ENCODE results near the gene GNRHR. TPM values are rescaled to one million over a fixed set of nuclear protein-coding genes. Genes with fewer than 3 reads are reported as not detected.
A peak's percentile ranks its signal among the peaks of the same experiment; 100 is the strongest.
"Not testable (repeated sequence)": the region's sequence is repeated elsewhere in the genome, so short reads cannot be mapped to it uniquely, and the experiment has no call there.

GNRHR gene
- total RNA-seq, 2 experiments from 2014 or later: not detected

DNA sequence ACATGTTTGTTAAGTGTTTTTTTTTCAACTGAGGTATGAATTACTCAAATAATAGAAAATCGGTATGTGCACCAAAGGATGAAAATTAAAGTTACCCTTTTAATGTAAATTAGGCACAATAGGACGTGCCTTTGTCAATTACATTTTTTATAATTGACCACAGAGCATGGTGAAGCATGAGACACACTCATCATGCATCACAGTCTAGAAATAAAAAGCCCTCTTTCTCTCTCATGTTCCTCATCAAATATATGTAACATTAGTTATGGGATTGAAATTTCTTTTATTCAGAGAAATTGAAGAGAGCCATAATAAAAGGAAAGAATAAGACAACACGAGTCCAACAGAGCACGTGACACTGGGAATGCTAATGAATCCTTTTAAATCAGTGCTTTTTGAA is 3.5 kb downstream of the GNRHR start:
- H3K27me3 Mint-ChIP-seq: no peaks in the 10 kb centered on the region
- no peaks in the 10 kb centered on the region for H3K4me1 Mint-ChIP-seq
- no peak overlapping the region for H3K4me3 Mint-ChIP-seq
- CTCF ChIA-PET: no interaction called here
- DNase-seq: no peak
- no peak overlapping the region for H3K27ac Mint-ChIP-seq
- H3K9me3 Mint-ChIP-seq: no peaks in the 10 kb centered on the region
- H3K36me3 Mint-ChIP-seq (ENCODE audit: low read depth): no peaks in the 10 kb centered on the region
- POLR2A ChIA-PET: no interaction called here

DNA sequence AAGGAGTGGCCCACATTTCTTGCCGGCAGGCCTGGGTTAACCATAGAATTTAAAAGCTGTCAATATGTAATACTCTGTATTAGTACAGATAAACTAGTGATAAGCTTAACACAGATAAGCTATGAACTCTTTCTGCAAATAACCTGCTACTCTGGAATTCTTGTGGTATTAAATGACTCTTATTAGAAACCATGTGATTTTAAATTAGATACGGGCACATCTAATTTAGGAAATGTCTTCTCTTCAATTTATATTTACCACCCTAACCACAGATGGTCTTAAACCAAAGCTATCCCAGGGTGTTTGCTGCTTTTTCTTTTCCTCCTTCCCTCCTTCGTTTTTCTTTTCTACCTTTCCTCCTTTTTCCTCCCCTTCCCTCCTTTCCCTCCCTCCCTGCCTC is 4.9 kb downstream of the GNRHR start:
- Mint-ChIP-seq H3K27me3 (no peaks in the 10 kb centered on the region), H3K27ac (no peak overlapping the region), H3K4me1 (no peaks in the 10 kb centered on the region), H3K9me3 (no peaks in the 10 kb centered on the region), H3K4me3 (no peak overlapping the region), H3K36me3 (ENCODE audit: low read depth) (no peaks in the 10 kb centered on the region)
- DNase-seq: no peak
- POLR2A ChIA-PET: no interaction called here
- CTCF ChIA-PET: no interaction called here

DNA sequence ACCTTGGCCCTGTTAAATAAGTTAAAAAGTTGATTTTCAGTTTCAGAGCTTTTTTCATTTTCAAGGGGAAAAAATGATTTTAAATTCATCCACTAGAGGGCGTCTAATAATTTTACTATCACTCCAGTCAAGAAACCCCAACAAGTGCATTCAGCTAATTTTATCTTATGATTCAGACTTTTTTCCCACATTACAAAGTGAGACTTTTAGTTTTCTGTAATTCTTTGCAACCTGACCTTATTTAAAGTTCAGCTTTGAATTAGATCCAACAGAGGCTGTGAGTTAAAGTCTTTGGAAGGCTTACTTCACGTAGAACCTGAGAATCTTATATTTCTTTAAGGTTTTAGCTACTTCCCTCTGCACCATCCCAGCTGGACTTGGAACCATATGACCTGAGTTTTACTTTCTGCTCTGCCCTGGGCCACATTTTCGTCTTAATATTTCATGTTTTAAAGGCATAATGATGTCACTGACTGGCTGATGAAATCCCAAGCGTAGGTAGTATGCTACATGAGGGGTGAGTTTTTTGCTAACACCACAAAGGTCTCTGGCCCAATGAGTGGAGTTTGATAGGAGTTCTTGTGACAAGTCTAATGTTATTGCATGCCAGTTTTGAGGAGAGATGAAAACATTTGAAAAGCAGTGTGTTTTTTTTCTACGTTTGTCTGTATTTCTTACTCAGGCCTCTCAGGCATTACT is 7.2 kb downstream of the GNRHR start:
- Mint-ChIP-seq H3K27ac (no peak overlapping the region), H3K4me1 (peaks cover 4% of the 10 kb centered on the region)

DNA sequence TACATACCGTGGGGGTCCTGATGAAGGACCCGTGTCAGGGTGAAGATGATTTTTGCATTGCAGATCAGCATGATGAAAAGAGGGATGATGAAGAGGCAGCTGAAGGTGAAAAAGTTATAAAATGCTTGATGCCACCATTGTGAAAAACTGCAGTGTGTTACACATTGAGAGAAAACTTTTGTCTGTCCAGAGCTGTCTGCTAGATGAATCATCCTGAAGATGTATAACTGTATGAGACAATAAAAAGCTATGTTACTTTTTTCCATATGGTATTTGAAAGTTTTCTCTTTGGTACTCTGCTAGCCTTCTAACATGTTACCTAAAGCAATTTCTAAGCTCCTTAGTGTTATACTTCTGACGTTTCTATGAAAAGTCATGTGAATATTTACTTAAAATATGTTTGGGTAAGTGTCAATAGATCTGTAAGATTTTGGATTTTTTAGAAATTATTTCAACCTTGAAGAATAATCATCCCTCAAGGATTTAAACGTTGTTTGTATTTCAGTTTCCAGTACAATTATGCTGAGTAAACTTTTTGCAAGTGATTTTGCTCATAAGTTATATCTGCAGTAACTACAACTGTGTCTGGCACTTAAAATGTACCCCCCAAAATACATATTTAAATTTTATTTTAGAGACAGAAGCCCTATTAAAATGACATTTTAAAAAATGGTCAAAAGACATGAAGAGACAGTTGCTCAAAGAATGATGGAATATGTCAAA is 9.5 kb downstream of the GNRHR start:
- POLR2A ChIA-PET: no interaction called here
- no peak overlapping the region for H3K4me3 Mint-ChIP-seq

More for the DNA sequence above, 7.2 kb downstream of the GNRHR start:
- Mint-ChIP-seq H3K9me3 (no peaks in the 10 kb centered on the region), H3K36me3 (ENCODE audit: low read depth) (no peaks in the 10 kb centered on the region), H3K4me3 (no peak overlapping the region), H3K27me3 (no peaks in the 10 kb centered on the region)
- DNase-seq: no peak
- CTCF ChIA-PET: interaction anchor here (0.7 to 2.4 kb wide), 17 partner anchors 8 to 429 kb away, joined by 3 to 9 read pairs (median 3); partner anchors contain the start of gene UBA6
- POLR2A ChIA-PET: no interaction called here

DNA sequence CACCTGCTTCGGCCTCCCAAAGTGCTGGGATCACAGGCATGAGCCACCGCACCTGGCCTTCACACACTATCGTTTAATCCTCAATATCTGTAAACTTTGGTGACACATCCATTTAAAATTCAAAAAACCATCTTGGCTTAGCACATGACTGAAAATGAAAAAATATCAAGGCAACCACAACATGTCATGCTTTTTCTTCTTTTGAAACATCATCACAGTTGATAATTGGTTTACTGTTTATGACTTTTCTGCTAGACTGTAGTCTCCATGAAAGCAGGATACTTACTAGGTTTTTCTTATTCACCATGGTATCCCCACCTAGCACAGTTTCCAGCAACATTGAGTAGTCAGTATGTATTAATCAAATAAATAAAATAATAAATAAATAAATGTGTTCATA is 11.0 kb downstream of the GNRHR start:
- H3K27ac Mint-ChIP-seq: no peak overlapping the region
- no peaks in the 10 kb centered on the region for H3K9me3 Mint-ChIP-seq
- H3K4me3 Mint-ChIP-seq: no peak overlapping the region
- DNase-seq: no peak
- peaks cover 3% of the 10 kb centered on the region for H3K36me3 Mint-ChIP-seq (ENCODE audit: low read depth)
- peaks cover 4% of the 10 kb centered on the region for H3K4me1 Mint-ChIP-seq
- no peaks in the 10 kb centered on the region for H3K27me3 Mint-ChIP-seq
- POLR2A ChIA-PET: no interaction called here
- CTCF ChIA-PET: no interaction called here

More for the DNA sequence above, 9.5 kb downstream of the GNRHR start:
- Mint-ChIP-seq H3K27me3 (no peaks in the 10 kb centered on the region), H3K36me3 (ENCODE audit: low read depth) (no peaks in the 10 kb centered on the region), H3K4me1 (peaks cover 4% of the 10 kb centered on the region), H3K27ac (no peak overlapping the region), H3K9me3 (no peaks in the 10 kb centered on the region)
- CTCF ChIA-PET: interaction anchor here (1.4 to 2.4 kb wide), 3 partner anchors 20 to 200 kb away, joined by 4 to 9 read pairs (median 7); partner anchors contain the start of gene CENPC
- no peak for DNase-seq

DNA sequence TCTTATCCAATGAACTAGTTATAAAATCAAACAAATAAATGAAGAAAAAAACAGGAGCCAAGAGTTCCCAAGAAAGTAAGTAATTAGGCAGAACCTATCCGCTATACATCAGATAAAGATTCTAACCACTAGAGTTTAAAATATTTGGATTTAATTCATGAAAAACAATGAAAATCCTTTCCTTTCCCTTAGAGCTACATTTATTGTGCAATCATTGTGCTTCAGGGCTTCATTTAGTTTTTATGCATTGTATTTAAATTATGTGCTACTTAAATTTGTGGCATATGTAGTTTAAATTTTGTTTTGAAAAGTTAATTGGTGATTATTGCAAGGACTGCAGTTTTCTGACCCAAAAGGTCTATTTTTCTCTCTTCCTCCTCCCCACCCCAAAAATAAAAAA is 17.9 kb downstream of the GNRHR start:
- CTCF ChIA-PET: no interaction called here
- no peak overlapping the region for H3K4me3 Mint-ChIP-seq
- no peaks in the 10 kb centered on the region for H3K4me1 Mint-ChIP-seq
- no peak for DNase-seq
- H3K27me3 Mint-ChIP-seq: no peaks in the 10 kb centered on the region
- H3K36me3 Mint-ChIP-seq (ENCODE audit: low read depth): peaks cover 16% of the 10 kb centered on the region
- POLR2A ChIA-PET: no interaction called here
- no peak overlapping the region for H3K27ac Mint-ChIP-seq
- H3K9me3 Mint-ChIP-seq: no peaks in the 10 kb centered on the region

GRCh38 chr4:67735325-67735724 is 18.9 kb downstream of the GNRHR start:
- ChIA-PET CTCF (no interaction called here), POLR2A (no interaction called here)
- Mint-ChIP-seq H3K9me3 (no peaks in the 10 kb centered on the region), H3K36me3 (ENCODE audit: low read depth) (peaks cover 23% of the 10 kb centered on the region), H3K4me1 (no peaks in the 10 kb centered on the region), H3K4me3 (no peak overlapping the region), H3K27ac (no peak overlapping the region), H3K27me3 (no peaks in the 10 kb centered on the region)
- DNase-seq: no peak

DNA sequence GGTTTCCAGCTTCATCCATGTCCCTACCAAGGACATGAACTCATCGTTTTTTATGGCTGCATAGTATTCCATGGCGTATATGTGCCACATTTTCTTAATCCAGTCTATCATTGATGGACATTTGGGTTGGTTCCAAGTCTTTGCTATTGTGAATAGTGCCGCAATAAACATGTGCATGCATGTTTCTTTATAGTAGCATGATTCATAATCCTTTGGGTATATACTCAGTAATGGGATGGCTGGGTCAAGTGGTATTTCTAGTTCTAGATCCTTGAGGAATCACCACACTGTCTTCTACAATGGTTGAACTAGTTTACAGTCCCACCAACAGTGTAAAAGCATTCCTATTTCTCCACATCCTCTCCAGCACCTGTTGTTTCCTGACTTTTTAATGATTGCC is 23.7 kb downstream of the GNRHR start:
- H3K9me3 Mint-ChIP-seq, CTCF ChIA-PET, H3K27me3 Mint-ChIP-seq, POLR2A ChIA-PET, DNase-seq, H3K4me3 Mint-ChIP-seq, H3K27ac Mint-ChIP-seq: not testable (repeated sequence)
- peaks cover 39% of the 10 kb centered on the region for H3K36me3 Mint-ChIP-seq (ENCODE audit: low read depth)
- peaks cover 16% of the 10 kb centered on the region for H3K4me1 Mint-ChIP-seq

DNA sequence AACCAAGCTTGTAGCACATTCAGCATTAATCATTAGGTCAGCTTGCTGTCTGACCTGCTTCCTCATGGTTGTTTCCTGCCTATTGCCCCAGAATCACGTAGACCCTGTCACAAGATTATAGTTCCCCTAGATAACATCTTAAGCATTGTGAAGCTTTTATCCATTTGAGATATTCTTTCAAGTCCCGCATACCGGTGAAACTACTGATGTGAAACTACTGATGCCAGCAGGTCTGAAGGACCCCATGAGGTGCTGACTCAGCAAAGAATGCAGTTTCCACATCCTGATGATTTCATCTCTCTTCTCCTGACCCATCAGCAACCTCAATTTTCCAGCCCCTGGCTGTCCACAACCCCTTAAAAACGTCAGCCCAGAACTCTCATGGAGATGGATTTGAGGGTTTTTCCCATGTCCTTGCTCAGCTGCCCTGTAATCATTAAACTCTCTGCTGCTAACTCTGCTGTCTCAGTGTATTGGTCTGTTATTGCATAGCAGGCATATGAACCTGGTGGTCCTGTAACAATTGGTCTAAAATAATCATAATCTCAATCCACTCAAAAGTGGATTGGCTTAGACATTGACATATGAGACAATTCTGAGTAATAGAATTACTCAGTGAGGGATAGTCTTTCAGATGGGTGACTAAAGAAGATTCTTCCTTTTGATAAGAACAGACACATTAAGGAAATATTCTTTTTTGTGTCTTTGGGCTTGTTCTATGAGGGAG is 26.9 kb downstream of the GNRHR start:
- CTCF ChIA-PET: interaction anchor here (1.6 kb wide), 1 partner anchor 170 kb away, joined by 3 read pairs; no protein-coding TSS in a partner anchor
- H3K27ac Mint-ChIP-seq: peak overlapping the region; percentile 28
- no peaks in the 10 kb centered on the region for H3K27me3 Mint-ChIP-seq
- H3K36me3 Mint-ChIP-seq (ENCODE audit: low read depth): peaks cover 41% of the 10 kb centered on the region
- no peak for DNase-seq
- peaks cover 16% of the 10 kb centered on the region for H3K4me1 Mint-ChIP-seq
- POLR2A ChIA-PET: interaction anchor here (1.0 to 1.3 kb wide), 2 partner anchors 26 to 27 kb away, joined by 3 read pairs; partner anchors contain the start of gene UBA6
- no peak overlapping the region for H3K4me3 Mint-ChIP-seq
- peaks cover 7% of the 10 kb centered on the region for H3K9me3 Mint-ChIP-seq

GRCh38 chr4:67725981-67726380 is 28.2 kb downstream of the GNRHR start:
- Mint-ChIP-seq H3K4me3 (no peak overlapping the region), H3K9me3 (peaks cover 7% of the 10 kb centered on the region), H3K27ac (no peak overlapping the region), H3K4me1 (peaks cover 20% of the 10 kb centered on the region), H3K27me3 (no peaks in the 10 kb centered on the region), H3K36me3 (ENCODE audit: low read depth) (peaks cover 38% of the 10 kb centered on the region)
- DNase-seq: no peak
- ChIA-PET POLR2A (no interaction called here), CTCF (no interaction called here)

GRCh38 chr4:67725132-67725531 is 29.1 kb downstream of the GNRHR start:
- Mint-ChIP-seq H3K4me3 (no peak overlapping the region), H3K27ac (no peak overlapping the region), H3K36me3 (ENCODE audit: low read depth) (peaks cover 38% of the 10 kb centered on the region), H3K4me1 (peaks cover 20% of the 10 kb centered on the region), H3K27me3 (no peaks in the 10 kb centered on the region), H3K9me3 (peaks cover 7% of the 10 kb centered on the region)
- CTCF ChIA-PET: no interaction called here
- POLR2A ChIA-PET: no interaction called here
- no peak for DNase-seq

DNA sequence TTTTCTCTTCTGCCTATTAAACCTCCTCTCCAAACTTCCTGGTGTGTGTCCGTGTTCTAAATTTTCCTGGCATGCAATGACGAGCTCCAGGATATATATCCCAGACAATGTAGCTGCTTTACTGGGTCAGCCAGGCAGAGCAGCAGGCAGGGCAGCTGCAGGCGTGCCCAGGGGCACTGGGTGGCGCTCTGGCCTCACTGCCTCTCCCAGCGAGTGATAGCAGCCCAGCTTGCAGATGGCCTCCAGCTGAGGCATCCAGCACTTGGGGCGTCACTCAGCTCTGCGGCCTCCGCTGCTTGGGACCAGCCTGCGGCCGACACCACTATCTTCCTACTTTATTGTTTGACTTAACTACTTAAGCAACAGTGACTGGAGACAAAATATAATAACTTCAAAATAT is 30.2 kb downstream of the GNRHR start:
- Mint-ChIP-seq H3K27ac (no peak overlapping the region), H3K4me1 (peaks cover 20% of the 10 kb centered on the region), H3K4me3 (no peak overlapping the region), H3K9me3 (peaks cover 7% of the 10 kb centered on the region), H3K27me3 (no peaks in the 10 kb centered on the region), H3K36me3 (ENCODE audit: low read depth) (peaks cover 33% of the 10 kb centered on the region)
- no peak for DNase-seq
- ChIA-PET POLR2A (no interaction called here), CTCF (no interaction called here)

DNA sequence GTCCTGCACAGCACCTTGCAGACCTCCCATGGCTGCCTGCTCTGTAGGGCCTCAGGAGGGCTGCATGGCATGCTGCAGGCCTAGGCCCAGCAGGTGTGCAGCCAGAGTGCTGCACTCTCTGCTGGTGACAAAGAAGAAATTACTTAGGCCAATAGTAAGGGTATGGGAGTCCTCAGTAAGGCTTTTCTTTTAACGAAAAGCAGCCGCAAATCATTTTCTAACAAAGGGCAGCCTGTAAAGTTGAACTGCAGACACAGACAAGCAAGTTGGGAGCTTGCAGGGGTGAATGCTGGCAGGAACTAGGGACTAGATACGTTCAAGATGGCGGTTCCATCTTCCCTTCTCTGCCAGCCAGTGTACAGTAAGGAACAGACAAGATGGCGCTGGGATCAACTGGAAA is 30.8 kb downstream of the GNRHR start:
- Mint-ChIP-seq H3K4me3 (no peak overlapping the region), H3K27ac (no peak overlapping the region), H3K4me1 (peaks cover 20% of the 10 kb centered on the region), H3K36me3 (ENCODE audit: low read depth) (peaks cover 29% of the 10 kb centered on the region), H3K27me3 (no peaks in the 10 kb centered on the region), H3K9me3 (peaks cover 7% of the 10 kb centered on the region)
- no peak for DNase-seq
- ChIA-PET POLR2A (no interaction called here), CTCF (no interaction called here)

All from activated CD4-positive, alpha-beta memory T cell treated with anti-CD3 and anti-CD28 coated beads, Interleukin-2, amount 10 ng/mL, durations not matched to agents 7 days and 5 days (primary cell).